SK-N-MC (cell line): ENCODE measurements around the gene PPP1R3G.

Source experiments
- DNase-seq: peaks from one replicate; pipeline ENCODE4 v3.0.0-alpha.2; 2011; ENCODE audit warnings: low read depth, low spot score
- H3K27ac ChIP-seq: fragments of 200-600 bp; sonication (generic); 2 replicates; pipeline ENCODE4 v1.5.1; 2016; ENCODE audit warnings: mixed run types
- H3K36me3 ChIP-seq: fragments of 200-600 bp; sonication (generic); 2 replicates; pipeline ENCODE4 v1.6.1; 2017; ENCODE audit warnings: antibody characterized with exemption, low read length, mixed read lengths; ENCODE audit not compliant: insufficient read depth
- H3K4me3 ChIP-seq: fragments of 200-600 bp; sonication (generic); 2 replicates; pipeline ENCODE4 v1.5.1; 2016
- H3K9ac ChIP-seq: fragments of 200-600 bp; sonication (generic); 2 replicates; pipeline ENCODE4 v1.8.0; 2017; ENCODE audit warnings: mixed run types, mixed read lengths; ENCODE audit not compliant: insufficient read length
- H3K9me3 ChIP-seq: fragments of 200-600 bp; sonication (generic); 2 replicates; pipeline ENCODE4 v1.6.1; 2017; ENCODE audit warnings: low read depth, mild to moderate bottlenecking, antibody characterized with exemption, low read length, moderate library complexity, mixed read lengths
- EZH2 ChIP-seq: fragments of 200-600 bp; sonication (generic); IDR thresholded peaks from one replicate; pipeline ENCODE4 v1.6.1; 2017; ENCODE audit warnings: antibody characterized with exemption
- FOXP2 ChIP-seq: optimal IDR thresholded peaks from 2 replicates; pipeline ENCODE3; 2011; ENCODE audit warnings: mild to moderate bottlenecking, moderate library complexity; ENCODE audit not compliant: insufficient read depth; ENCODE audit errors: extremely low read length, control extremely low read depth
- POLR2AphosphoS5 ChIP-seq: IDR thresholded peaks from 2 replicates; pipeline ENCODE4 v1.6.1; 2012; ENCODE audit warnings: mild to moderate bottlenecking, low read depth, low read length, borderline replicate concordance

Gene PPP1R3G

DNA sequence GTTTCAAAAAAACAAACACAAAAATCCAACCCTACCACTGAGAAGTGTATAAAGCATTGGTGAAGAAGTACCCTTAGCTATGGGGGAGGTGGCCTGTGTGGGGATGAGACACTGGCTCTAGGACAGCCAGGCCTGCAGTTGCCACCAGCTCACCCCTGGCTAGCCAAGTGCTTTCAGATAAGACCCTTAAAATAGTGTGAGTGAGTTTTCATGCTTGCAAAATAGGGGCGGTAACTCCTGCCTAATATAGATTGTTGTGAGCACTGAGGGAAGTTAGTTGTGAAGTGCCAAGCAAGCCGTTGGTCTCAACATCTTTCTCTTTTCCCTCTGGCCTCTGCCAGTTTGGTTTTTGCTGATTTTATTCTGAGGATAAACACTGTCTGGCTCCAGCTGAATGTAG, 11.3 kb downstream of the PPP1R3G start:
- no peak overlapping the region for H3K4me3 ChIP-seq
- no peak for DNase-seq
- TF ChIP-seq FOXP2 (no peak), POLR2AphosphoS5 (no peak), EZH2 (no peak)
- no peak overlapping the region for H3K9ac ChIP-seq
- H3K36me3 ChIP-seq: no peaks in the 10 kb centered on the region
- H3K27ac ChIP-seq: no peak overlapping the region
- H3K9me3 ChIP-seq: no peaks in the 10 kb centered on the region

DNA sequence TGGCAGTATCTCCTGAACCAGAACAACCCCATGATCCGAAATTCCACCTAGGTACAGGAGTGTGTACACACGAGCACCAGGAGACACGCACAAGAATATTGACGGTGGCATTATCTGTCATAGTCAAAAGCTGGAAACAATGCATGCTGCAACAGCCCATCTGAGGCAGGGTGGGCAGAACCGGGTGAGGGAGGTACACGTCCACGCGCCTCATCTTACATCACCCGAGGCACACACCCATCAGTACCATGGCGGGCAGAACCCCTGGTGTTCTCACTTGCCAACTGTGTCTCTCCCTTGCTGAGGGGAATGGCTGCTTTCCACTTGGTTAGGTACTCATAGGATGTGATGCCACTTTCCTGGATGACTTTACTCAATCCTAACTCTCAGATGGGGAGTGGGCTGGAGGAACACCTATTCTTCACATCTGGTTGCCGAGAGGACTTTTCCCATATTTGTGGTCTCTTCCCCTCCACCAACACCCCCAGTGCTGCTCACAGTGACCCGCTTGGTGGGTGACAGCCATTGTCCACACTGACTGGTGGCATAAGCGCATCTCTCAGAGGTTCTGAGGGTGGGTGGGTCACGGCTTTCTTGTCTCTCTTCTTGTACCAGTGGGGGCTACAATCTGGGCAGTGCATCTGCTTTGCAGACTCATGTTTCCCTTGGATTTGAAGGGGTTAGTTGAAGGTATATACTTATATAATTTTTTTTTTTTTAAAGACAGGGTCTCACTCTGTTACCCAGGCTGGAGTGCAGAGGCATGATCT, 13.5 kb downstream of the PPP1R3G start:
- no peak overlapping the region for H3K9ac ChIP-seq
- TF ChIP-seq FOXP2 (no peak), EZH2 (no peak), POLR2AphosphoS5 (no peak)
- no peaks in the 10 kb centered on the region for H3K36me3 ChIP-seq
- no peak overlapping the region for H3K27ac ChIP-seq
- DNase-seq: no peak
- H3K4me3 ChIP-seq: no peak overlapping the region
- no peaks in the 10 kb centered on the region for H3K9me3 ChIP-seq

DNA sequence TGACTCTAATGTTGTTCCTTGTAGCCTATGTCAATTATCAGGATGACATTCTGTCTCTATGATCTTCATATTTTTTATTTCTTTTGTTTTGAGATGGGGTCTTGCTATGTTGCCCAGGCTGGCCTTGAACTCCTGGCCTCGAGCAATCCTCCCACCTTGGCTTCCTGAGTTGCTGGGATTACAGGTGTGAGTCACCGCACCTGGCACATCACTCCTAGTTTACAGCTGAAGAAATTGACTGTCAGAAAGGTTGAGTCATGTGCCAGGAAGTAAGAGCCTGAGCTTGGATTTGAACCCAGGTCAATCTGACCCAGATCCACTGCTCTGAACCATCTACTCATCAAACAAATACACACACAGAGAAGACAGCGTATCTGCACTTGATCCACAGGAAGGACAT, 14.4 kb downstream of the PPP1R3G start:
- Histone ChIP-seq H3K9ac (no peak overlapping the region), H3K9me3 (no peaks in the 10 kb centered on the region), H3K4me3 (no peak overlapping the region), H3K27ac (no peak overlapping the region), H3K36me3 (no peaks in the 10 kb centered on the region)
- no peak for DNase-seq
- TF ChIP-seq FOXP2: no peak
- no peak for TF ChIP-seq POLR2AphosphoS5
- TF ChIP-seq EZH2: no peak

DNA sequence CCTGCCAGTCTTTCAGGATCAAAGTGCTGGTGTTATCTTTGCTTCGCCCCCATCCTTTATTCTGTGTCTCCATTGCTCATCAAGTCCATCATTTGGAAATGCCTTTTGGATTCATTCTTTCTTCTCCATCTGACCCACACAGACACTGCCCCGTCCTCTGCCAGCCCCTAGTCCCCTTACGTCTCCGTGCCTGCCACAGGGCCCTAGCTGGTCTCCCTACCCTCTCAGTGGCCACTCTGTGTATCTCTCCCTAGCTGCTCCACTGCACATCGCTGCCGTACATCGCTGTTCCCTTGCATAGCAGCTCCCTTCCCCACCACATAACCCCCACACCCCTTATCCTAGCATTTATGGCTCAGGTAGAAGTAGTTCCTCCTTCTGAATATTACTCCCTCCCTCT, 15.7 kb downstream of the PPP1R3G start:
- Histone ChIP-seq H3K4me3 (no peak overlapping the region), H3K9me3 (no peaks in the 10 kb centered on the region), H3K27ac (no peak overlapping the region), H3K9ac (no peak overlapping the region), H3K36me3 (no peaks in the 10 kb centered on the region)
- no peak for DNase-seq
- TF ChIP-seq POLR2AphosphoS5 (no peak), FOXP2 (no peak), EZH2 (no peak)

DNA sequence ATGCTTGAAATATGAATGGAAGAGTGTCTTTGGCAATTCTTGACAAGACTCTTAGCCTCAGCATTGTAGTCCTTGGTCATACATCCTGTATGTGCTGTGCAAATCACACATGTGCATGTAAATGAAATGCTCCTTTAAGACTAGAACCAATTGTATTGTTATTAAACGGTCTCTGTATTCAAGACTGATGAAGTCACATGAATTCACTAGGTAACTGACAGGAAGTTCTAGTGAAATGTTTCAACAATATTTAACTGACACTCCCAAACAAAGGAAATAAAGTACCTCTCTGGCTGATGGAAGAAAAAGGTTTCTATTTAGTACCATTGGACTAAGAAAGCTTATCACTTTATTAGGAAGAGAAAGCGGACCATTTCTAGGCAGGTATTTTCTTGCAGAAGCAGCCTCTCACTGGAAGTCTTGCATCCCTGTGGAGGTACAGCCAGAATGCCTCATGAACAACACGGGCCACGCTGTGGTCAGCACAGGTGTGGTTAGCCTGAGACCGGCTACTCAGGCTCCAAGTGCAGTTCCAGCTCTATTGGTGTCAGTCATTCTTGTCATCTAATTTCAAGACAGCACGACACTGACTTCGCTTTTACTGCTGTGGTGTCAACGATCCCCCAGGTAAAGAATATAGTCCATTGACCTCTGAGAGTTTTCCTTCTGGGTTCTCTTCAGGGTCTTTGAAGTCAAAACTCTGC, 17.3 kb downstream of the PPP1R3G start:
- Histone ChIP-seq H3K4me3 (no peak overlapping the region), H3K9me3 (no peaks in the 10 kb centered on the region), H3K36me3 (no peaks in the 10 kb centered on the region), H3K9ac (no peak overlapping the region), H3K27ac (no peak overlapping the region)
- TF ChIP-seq POLR2AphosphoS5: no peak
- TF ChIP-seq EZH2: no peak
- no peak for TF ChIP-seq FOXP2
- no peak for DNase-seq

DNA sequence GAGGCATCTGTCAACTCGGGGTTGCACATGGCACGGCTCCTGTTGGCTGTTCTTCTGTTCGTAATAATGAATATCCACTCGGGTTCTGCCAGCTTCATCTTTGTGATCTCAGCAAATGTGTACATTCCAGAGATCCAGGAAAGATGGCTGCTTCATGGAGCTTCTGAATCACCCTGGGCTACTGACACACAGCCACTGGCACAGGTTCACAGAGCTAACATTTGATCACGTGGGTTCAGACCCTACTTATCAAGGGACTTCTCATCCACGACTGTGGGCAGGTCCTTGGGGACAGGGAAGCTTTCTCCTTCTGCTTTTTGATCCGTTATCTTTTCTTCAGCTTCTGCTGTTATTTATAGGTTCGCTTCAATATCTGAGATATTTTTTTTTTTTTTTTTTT, 18.1 kb downstream of the PPP1R3G start:
- Histone ChIP-seq H3K27ac (no peak overlapping the region), H3K9me3 (no peaks in the 10 kb centered on the region), H3K36me3 (no peaks in the 10 kb centered on the region), H3K4me3 (no peak overlapping the region), H3K9ac (no peak overlapping the region)
- DNase-seq: no peak
- TF ChIP-seq EZH2 (no peak), FOXP2 (no peak), POLR2AphosphoS5 (no peak)

DNA sequence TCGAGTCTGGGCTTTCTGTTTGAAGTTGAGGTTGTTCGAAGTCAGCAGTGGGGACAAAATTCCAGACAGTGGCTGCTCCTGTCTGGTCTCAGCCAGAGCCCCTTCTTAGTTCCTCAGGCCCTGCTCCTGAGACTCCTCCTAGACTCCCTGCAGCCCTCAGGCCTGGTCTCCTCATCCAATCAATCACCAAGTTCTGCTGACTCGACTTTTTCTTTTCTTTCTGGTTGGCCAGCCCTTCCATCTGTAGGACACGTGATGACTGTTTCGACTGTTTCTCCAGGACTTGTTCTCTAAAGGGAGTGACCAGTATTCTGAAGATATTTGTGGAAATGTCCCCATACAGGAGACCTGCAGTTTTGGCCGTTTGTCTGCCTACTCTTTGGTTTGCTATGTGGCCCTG, 19.5 kb downstream of the PPP1R3G start:
- TF ChIP-seq FOXP2 (no peak), POLR2AphosphoS5 (no peak), EZH2 (no peak)
- no peak for DNase-seq
- H3K27ac ChIP-seq: no peak overlapping the region
- H3K36me3 ChIP-seq: no peaks in the 10 kb centered on the region
- no peak overlapping the region for H3K4me3 ChIP-seq
- no peak overlapping the region for H3K9ac ChIP-seq
- H3K9me3 ChIP-seq: no peaks in the 10 kb centered on the region

DNA sequence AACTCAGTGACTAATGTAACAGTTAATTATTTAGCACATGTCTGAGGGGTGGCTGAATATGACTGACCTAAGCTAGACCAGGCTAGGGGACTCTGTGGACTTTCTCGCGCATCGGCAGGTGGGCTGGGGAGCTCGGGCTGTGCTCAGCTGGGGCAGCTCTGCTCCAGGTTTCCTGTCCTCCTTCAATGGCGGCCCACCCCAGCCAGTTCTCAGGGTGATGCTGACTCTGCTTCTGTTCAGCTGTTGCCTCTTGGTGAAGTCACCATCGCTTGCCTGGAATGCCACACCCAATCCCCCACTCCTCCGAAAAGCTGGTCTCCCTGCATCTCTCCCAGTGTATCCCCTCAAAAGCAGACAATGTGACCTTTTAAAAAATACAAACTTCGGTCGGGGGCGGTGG, 20.0 kb downstream of the PPP1R3G start:
- TF ChIP-seq EZH2 (no peak), POLR2AphosphoS5 (no peak), FOXP2 (no peak)
- Histone ChIP-seq H3K9me3 (no peaks in the 10 kb centered on the region), H3K36me3 (no peaks in the 10 kb centered on the region), H3K4me3 (no peak overlapping the region), H3K27ac (no peak overlapping the region), H3K9ac (no peak overlapping the region)
- DNase-seq: no peak

DNA sequence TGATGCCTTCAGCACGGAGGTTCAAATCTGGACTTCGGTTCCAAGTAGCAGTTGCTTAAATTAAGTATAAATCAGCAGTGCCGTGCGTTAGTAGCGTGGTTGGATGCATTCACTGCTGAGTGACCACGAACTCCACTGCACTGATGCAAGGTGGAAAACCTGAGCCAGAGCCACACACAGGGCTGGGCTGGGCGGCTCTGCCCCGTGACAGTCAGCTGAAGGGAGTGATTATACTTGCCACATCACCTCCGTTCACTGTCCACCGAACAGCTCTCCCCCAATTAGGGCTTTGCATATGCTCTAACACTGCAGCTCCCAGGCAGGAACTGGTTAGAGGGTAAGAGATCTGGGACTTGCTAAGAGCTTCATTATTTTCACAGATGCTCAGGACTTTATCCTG, 22.2 kb downstream of the PPP1R3G start:
- Histone ChIP-seq H3K9ac (no peak overlapping the region), H3K9me3 (no peaks in the 10 kb centered on the region), H3K4me3 (no peak overlapping the region), H3K36me3 (no peaks in the 10 kb centered on the region), H3K27ac (no peak overlapping the region)
- no peak for DNase-seq
- TF ChIP-seq POLR2AphosphoS5 (no peak), FOXP2 (no peak), EZH2 (no peak)
